ENCODE results near the gene UTP15.

GRCh38 chr5:73623060-73623459 lies 57.5 kb downstream of the UTP15 start:
- no peak for TF ChIP-seq CTCF (conservative IDR thresholded peaks at IDR 0.05; ENCODE audit: low read depth, low read length)
- no peak for TF ChIP-seq SMC3 (IDR thresholded peaks at IDR 0.05; ENCODE audit: low read depth, low read length)
- TF ChIP-seq RCOR1 (IDR thresholded peaks at IDR 0.05; ENCODE audit: insufficient replicate concordance, low read length), result no peak
- TF ChIP-seq BHLHE40 (IDR thresholded peaks at IDR 0.05; ENCODE audit: low read depth, low read length), result no peak
- no peak for TF ChIP-seq RAD21 (IDR thresholded peaks at IDR 0.05; ENCODE audit: low read length)
- no peak for TF ChIP-seq POLR2A (IDR thresholded peaks at IDR 0.05; ENCODE audit: low read depth, low read length)

All from IMR-90 (cell line).